Osteocyte (in vitro differentiated cells): ENCODE data around the gene ST8SIA4. TPM values are rescaled to one million over a fixed set of nuclear protein-coding genes. Genes with fewer than 3 reads are reported as not detected.

Experiments used
- DNase-seq: peaks from one replicate; pipeline ENCODE4 v3.0.0; 2021; ENCODE audit warnings: mixed read lengths; ENCODE audit not compliant: unreplicated experiment; ENCODE audit errors: extremely low spot score
- H3K27ac Mint-ChIP-seq: one replicate; pipeline ENCODE4 v1.8.0; 2021; ENCODE audit warnings: mild to moderate bottlenecking, mixed read lengths; ENCODE audit not compliant: unreplicated experiment
- H3K27me3 Mint-ChIP-seq: one replicate; pipeline ENCODE4 v1.8.0; 2021; ENCODE audit warnings: mixed read lengths; ENCODE audit not compliant: unreplicated experiment
- H3K36me3 Mint-ChIP-seq: one replicate; pipeline ENCODE4 v1.8.0; 2021; ENCODE audit warnings: mixed read lengths; ENCODE audit not compliant: unreplicated experiment
- H3K4me1 Mint-ChIP-seq: one replicate; pipeline ENCODE4 v1.8.0; 2021; ENCODE audit warnings: mixed read lengths; ENCODE audit not compliant: unreplicated experiment
- H3K4me3 Mint-ChIP-seq: one replicate; pipeline ENCODE4 v1.8.0; 2021; ENCODE audit warnings: mild to moderate bottlenecking, moderate library complexity, mixed read lengths; ENCODE audit not compliant: unreplicated experiment
- H3K9me3 Mint-ChIP-seq: one replicate; pipeline ENCODE4 v1.8.0; 2021; ENCODE audit warnings: mixed read lengths; ENCODE audit not compliant: unreplicated experiment
- CTCF ChIP-seq: fragments of 200-600 bp; sonication (generic); IDR thresholded peaks from 2 replicates; pipeline ENCODE4 v1.5.0; 2021; ENCODE audit warnings: antibody characterized with exemption, mild to moderate bottlenecking, moderate library complexity
- total RNA-seq: library from RNA; stranded (reverse); gene quantifications from 2 replicates; pipeline ENCODE4 v1.2.1, GENCODE V29; 2021

Gene ST8SIA4
- total RNA-seq, 1 donor from 2014 or later: not detected

DNA sequence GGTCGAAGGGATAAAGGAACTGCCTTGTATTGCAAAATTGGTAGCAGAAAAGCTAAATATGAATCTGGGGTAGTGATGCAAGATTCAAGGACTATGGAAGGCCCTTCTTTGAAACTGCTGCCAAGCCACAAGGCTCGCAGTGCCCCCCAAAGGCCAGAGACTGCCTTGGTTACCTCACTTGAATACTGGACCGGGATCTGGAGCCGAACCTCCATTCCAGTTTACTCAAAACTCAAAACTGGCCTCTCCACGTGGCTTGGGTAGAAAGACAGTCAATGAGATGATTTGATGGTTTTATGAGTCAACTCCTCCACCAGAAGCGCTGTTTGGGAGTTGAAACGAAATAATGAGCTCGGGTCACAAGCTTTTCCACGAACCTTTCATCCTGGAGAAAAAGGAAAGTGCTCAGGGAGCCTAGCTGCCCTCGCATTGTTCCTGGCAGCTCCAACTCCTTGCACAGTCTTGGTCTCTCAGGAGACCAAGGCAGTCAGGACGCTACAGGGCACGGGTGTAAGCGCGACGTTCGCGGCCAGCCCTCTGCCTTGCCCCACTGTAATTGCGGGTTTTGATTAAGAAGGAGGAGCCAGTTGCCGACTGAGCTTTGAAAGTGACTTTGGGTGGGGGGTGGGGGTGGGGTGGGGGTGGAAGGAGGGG is 2.8 kb downstream of the ST8SIA4 start:
- TF ChIP-seq CTCF: no peak
- peaks cover 74% of the 10 kb centered on the region for H3K27me3 Mint-ChIP-seq
- peaks cover 25% of the 10 kb centered on the region for H3K4me1 Mint-ChIP-seq
- H3K27ac Mint-ChIP-seq: no peak overlapping the region
- H3K36me3 Mint-ChIP-seq: no peaks in the 10 kb centered on the region
- DNase-seq: no peak
- H3K9me3 Mint-ChIP-seq: no peaks in the 10 kb centered on the region
- peak overlapping the region; percentile 71 for H3K4me3 Mint-ChIP-seq

GRCh38 chr5:100899675-100900074 is 3.4 kb downstream of the ST8SIA4 start:
- H3K4me1 Mint-ChIP-seq: peaks cover 25% of the 10 kb centered on the region
- TF ChIP-seq CTCF: no peak
- no peak overlapping the region for H3K27ac Mint-ChIP-seq
- H3K27me3 Mint-ChIP-seq: peaks cover 68% of the 10 kb centered on the region
- DNase-seq: no peak
- H3K36me3 Mint-ChIP-seq: no peaks in the 10 kb centered on the region
- peak overlapping the region; percentile 71 for H3K4me3 Mint-ChIP-seq
- H3K9me3 Mint-ChIP-seq: no peaks in the 10 kb centered on the region

DNA sequence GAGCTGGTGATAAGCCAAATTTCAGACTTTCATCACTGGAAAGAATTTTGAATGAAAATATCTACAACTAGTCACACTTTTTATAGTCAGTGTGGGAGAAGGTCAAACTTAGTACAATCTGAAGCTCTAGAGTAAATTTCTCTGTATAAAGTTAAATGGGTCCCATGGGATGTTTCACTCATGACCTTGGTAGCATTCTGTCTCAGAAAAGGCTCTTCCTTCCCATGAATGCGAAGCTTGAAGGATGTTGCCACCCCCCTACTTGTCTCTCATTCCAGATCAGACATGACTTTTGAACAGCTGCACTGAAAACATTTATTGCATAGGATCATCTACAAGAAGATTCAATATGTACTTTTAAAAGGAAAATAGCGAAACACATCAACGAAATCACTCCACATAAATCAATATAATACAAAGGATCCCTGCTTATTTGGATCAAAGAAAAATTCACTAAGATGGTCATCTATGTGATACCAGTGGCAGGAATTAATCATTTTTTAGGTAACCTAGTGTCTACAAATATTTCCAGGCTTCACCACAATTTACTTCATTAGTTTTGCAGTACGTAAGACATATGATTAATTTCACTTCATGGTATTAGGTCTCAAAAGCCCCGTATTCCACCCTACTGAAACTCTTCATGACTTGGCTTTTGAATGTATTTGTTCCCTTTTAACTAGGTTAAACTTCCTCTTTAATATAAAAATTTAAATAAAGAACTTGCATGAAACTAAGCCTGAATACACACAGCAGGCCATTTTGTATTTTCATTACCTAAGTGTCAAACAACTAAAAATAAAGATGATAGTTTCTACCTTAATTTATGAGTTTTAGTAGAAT is 4.4 kb downstream of the ST8SIA4 start:
- Mint-ChIP-seq H3K4me3 (no peak overlapping the region), H3K27me3 (peaks cover 66% of the 10 kb centered on the region), H3K9me3 (no peaks in the 10 kb centered on the region), H3K27ac (no peak overlapping the region), H3K4me1 (peaks cover 25% of the 10 kb centered on the region), H3K36me3 (no peaks in the 10 kb centered on the region)
- no peak for TF ChIP-seq CTCF
- no peak for DNase-seq

GRCh38 chr5:100896054-100896453 is 7.0 kb downstream of the ST8SIA4 start:
- H3K4me1 Mint-ChIP-seq: peaks cover 6% of the 10 kb centered on the region
- no peaks in the 10 kb centered on the region for H3K9me3 Mint-ChIP-seq
- no peak overlapping the region for H3K27ac Mint-ChIP-seq
- no peaks in the 10 kb centered on the region for H3K36me3 Mint-ChIP-seq
- TF ChIP-seq CTCF: no peak
- H3K4me3 Mint-ChIP-seq: no peak overlapping the region
- H3K27me3 Mint-ChIP-seq: peaks cover 43% of the 10 kb centered on the region
- no peak for DNase-seq

DNA sequence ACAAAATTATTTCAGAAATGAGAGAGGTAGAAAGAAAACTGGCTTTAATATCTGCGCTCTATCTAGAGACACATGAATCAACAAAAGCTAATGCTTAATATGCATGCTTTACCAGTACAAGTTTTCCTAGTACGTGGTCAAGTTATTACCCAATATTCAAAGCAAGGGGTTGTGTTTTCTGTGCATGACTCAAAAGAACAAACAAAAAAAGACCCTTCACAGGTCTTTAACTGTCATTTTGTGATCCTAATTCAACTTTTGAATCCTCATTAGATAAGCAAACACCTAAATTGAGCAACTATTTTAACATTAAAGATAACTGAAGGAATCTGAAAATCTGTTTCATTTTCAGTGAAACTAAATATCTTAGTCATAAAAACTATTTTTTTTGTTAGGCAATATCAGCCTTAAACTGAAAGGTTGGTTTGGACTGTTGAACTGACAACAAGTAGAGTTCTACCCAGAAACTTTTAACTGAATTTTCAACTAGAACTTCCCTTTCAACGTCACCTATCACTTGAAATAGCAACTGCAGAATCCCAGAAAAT is 12.5 kb downstream of the ST8SIA4 start:
- H3K27ac Mint-ChIP-seq: no peak overlapping the region
- no peak for TF ChIP-seq CTCF
- H3K4me3 Mint-ChIP-seq: no peak overlapping the region
- H3K9me3 Mint-ChIP-seq: no peaks in the 10 kb centered on the region
- no peaks in the 10 kb centered on the region for H3K4me1 Mint-ChIP-seq
- DNase-seq: no peak
- H3K27me3 Mint-ChIP-seq: peaks cover 30% of the 10 kb centered on the region
- no peaks in the 10 kb centered on the region for H3K36me3 Mint-ChIP-seq
